ENCODE measurements around the gene PLEKHG4B.

PLEKHG4B gene

DNA sequence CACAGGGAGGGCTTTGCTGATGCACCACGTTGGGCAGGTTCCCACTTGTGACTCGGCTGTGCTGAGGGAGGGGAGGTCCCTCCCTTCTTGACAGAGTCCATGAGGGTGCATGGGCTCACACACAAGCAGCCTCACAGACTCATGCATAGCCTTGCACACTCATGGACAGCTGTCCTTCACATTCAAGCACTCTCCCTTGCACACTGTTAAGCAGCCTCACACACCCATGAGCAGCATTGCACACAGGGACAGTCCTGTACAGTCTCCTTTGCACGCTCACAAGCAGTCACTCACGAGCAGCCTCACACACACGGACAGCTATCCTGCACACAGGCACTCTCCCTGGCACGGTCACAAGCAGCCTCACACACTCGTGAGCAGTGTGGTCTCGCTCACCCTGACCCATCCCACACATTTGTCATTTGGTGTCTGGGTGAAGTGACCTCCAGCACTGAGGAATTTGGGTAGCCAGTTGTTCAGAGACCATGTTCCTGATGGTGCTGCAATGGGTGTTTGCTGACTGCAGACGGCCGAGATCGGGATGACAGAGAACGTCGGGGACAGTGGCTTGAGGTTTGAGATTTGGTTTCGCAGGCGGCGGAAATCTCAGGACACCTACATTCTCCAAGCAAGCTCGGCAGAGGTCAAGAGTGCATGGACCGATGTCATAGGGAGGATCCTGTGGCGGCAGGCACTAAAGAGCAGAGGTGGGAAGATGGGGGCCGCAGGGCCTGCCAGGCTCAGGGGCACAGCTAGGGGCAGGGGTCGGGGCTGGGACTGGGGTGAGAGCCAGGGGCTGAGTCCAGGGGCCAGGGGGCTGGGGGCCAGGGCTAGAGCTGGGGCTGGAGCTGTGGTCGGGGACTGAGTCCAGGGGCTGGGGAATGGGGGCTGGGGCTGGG, 81.7 kb downstream of the PLEKHG4B start:
- no peak for DNase-seq

GRCh38 chr5:174291-174600, 82.3 kb downstream of the PLEKHG4B start:
- DNase-seq, result no peak

DNA sequence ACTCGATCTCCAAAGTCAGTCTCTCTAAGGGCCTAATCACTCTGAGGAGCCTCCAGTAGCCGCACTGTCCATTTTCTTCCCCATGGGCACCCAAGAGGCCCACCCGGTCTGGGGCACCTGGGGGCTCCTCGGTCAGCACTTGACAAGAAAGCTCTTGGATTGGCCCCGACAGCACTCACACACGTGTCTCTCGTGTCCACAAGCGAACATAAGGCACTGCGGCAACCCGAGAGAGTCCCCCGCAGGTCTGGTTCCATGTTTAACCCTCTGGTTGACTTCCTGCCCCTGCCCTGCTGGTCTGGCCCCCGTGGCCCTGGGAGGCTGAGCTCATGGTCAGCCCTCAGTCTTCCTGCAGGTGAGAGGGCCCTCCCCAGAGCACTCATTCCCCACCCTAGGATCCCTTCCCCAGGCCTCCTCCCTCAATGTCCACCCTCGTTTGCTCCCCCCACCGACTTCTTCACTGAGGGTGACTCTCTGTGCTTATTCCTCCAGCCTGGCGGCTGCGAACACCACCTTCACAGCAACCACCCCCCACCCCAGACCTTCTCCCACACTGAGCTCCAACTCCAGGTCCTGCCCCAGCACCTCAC, 83.0 kb downstream of the PLEKHG4B start:
- DNase-seq, result no peak

GRCh38 chr5:176296-176823, 84.4 kb downstream of the PLEKHG4B start:
- no peak for DNase-seq

DNA sequence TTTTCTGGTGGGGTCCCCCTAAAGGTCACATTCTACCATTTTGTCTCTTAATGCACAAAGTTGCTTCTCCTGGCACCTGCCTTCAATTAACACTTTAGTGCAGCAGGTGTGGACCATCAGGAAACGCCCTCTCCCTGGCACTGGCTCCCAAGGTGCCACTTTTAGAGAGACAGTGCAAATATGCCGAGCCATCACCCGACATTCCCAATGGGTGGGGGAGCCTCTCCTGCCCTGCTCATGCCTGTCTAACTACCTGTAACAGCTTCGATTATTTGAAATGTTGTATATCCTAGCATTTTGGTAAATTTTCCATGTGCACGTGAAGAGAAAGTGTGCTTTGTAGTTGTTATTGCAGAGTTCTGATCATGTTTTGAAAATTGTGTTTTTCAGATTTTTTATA, 86.1 kb downstream of the PLEKHG4B start:
- DNase-seq, result no peak

DNA sequence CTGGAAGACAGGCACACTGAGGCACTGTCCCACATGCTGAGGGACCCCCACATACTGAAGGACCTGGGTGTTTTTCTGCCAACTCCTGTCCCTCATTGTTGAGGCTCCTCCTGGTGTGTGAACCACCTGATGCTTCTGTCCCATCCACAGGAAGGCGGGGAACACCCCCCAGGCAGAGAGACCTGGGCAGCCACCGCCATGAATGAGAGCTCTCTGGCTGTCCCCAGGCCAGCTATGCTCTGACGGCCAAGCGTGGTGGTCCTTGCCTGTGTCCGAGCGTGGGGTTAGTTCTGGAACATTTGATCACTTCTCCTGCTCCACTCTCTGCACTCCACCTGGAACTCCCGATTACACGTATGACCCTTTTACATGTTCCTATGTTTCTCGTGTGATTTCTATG, 87.4 kb downstream of the PLEKHG4B start:
- DNase-seq, result no peak

DNA sequence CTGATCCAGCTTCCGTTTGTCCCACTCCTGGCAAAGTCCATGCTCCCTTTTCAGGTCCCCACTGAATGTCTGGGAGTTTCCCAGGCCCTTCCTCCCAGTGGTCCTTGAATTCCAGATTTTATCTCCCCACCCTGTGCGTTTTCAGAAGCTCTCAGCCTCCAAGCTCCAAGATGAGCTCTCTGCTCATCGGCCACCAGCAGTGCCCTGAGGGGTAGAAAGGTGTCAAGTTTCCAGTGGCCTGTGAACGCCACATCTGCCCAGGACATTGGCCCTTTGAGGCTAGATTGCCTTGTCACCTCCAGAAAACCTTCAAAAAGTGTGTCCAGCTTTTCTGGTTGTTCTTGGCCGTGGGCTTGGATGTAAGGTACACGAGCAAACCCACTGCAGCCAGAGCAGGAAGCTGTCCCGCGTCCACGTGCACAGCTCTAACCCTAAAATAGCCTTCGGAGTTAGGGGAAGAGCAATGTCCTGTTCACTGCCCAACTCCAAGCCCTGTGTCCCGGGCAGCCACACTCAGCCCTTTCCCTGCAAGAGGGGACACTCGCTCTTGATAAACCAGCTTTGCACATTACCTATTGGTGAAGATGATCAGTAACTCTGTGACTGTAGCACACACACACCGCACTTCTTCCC, 88.4 kb downstream of the PLEKHG4B start:
- no peak for DNase-seq

- no peak for DNase-seq
Measured at GRCh38 chr5:181160-181559, 89.2 kb downstream of the PLEKHG4B start.

DNA sequence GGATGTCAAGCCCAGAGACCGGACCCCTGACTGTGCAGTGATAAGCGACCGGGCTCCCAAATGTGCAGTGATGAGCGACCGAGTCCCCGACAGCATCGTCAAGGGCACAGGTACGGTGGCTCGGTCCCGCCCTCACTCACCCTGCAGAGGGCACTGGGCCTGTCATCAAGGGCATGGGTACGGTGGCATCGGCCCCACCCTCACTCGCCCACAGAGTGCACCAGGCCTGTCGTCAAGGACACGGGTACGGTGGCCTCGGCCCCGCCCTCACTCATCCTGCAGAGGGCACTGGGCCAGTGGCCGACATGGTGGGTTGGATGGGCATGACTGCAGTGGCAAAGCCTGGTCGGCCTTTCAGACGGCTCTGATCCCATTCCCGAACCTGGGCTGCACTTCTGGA, 89.6 kb downstream of the PLEKHG4B start:
- DNase-seq, result no peak

DNA sequence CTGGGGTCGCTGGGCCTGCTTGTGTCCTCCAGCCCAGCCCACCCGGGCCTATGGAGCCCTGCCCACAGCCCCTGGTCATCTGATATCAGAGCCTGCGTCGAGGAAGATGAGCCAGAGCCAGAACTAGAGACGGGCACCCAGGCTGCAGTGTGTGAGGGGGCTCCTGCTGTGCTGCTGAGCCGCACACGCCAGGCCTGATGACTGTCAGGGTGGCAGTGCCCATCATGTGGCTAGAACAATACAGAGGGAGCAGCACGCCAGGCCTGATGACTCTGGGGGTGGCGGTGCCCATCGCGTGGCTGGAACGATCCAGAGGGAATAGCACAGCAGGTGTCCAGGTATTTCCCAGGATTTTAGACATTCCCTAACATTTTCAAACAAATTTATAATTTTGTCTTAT, 90.2 kb downstream of the PLEKHG4B start:
- no peak for DNase-seq

GRCh38 chr5:184471-184870, 92.5 kb downstream of the PLEKHG4B start:
- DNase-seq, result no peak

GRCh38 chr5:185095-186070, 93.4 kb downstream of the PLEKHG4B start:
- DNase-seq, result no peak

- DNase-seq, result no peak
Measured at GRCh38 chr5:186091-187041, 94.4 kb downstream of the PLEKHG4B start.

- DNase-seq, result no peak
Measured at GRCh38 chr5:187042-187431, 95.1 kb downstream of the PLEKHG4B start.

GRCh38 chr5:187617-188451, 95.9 kb downstream of the PLEKHG4B start:
- DNase-seq, result no peak

- DNase-seq, result peak; percentile 93
Measured at GRCh38 chr5:188488-189481, 96.8 kb downstream of the PLEKHG4B start.

DNA sequence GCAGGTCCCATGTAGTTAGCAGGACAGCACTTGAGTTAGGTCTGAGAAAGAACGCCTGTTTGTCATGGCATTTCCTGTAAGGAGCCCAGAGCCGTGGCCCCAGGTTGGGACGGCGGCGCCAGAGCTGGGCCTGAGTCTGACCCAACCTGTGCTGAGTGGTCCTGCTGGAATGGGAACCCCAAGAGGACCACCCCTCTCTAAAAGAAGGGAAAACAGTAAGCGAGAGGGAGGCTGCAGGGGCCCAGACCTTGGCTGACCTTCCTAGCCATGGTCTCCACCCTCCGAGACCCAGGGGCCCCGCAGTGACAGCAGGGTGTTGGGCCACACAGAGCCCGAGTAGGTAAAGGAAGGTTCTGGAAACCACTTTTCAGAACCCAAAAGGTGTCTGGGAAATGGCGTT, 97.5 kb downstream of the PLEKHG4B start:
- DNase-seq, result no peak

DNA sequence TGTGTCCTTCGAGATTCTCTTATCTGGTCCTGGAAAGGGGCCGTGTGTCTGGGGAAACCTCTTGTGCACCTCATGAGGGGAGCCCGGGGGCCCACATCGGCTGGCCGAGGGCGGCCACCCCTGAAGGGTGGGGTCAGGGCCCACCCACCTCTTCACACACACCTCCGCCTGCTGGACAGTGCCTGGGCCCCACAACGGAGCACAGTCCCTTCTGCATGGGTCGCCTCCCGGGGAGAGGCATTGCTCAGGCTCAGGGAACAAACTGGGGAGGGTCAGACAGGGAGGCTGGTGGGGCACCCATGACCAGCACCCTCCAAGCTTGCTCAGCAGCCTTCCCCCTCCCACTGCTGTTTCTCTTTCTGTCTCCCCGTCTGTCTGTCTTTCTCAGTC, 98.0 kb downstream of the PLEKHG4B start:
- no peak for DNase-seq

GRCh38 chr5:190366-191035, 98.5 kb downstream of the PLEKHG4B start:
- no peak for DNase-seq
